T-helper 1 cell treated with Interleukin-12 subunit alpha and Interleukin-12 subunit beta and Interleukin-4 antibody, amounts not matched to agents 30 μg/mL and 1 μg/mL, for 36 hours (primary cell): ENCODE measurements around the gene GP2.

Experiments used
- H3K27ac Mint-ChIP-seq: one replicate; pipeline ENCODE4 v1.8.0; 2021; ENCODE audit warnings: mild to moderate bottlenecking, mixed read lengths
- H3K27me3 Mint-ChIP-seq: one replicate; pipeline ENCODE4 v1.8.0; 2021; ENCODE audit warnings: low read depth, mixed read lengths
- H3K36me3 Mint-ChIP-seq: one replicate; pipeline ENCODE4 v1.8.0; 2021; ENCODE audit warnings: low read depth, mixed read lengths
- H3K4me1 Mint-ChIP-seq: one replicate; pipeline ENCODE4 v1.8.0; 2021; ENCODE audit warnings: low read depth, mixed read lengths
- H3K4me3 Mint-ChIP-seq: one replicate; pipeline ENCODE4 v1.8.0; 2021; ENCODE audit warnings: mild to moderate bottlenecking, moderate library complexity, mixed read lengths
- H3K9me3 Mint-ChIP-seq: one replicate; pipeline ENCODE4 v1.8.0; 2021; ENCODE audit warnings: mixed read lengths

The GP2 gene

DNA sequence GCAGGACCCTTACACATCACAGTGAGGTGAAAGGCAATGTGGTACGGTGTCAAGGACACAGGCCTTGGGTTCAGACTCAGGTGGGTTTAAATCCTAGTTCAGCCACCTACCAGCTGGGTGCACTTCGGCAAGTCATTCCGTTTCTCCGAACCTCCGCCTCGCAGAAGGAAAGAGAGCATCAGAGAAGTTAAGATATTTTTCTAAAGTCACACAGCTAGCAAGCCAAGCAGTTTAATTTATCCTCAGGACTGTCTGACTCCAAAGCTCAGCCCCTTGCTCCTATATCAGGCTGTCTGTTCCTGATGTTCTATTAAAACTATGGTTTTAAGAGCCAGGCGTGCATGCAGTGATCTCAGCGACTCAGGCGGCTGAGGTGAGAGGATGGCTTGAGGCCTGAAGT, 65.1 kb downstream of the GP2 start:
- H3K27me3 Mint-ChIP-seq, result no peaks in the 10 kb centered on the region
- no peaks in the 10 kb centered on the region for H3K36me3 Mint-ChIP-seq
- no peaks in the 10 kb centered on the region for H3K4me1 Mint-ChIP-seq
- H3K4me3 Mint-ChIP-seq, result no peak overlapping the region
- H3K9me3 Mint-ChIP-seq, result no peaks in the 10 kb centered on the region
- no peak overlapping the region for H3K27ac Mint-ChIP-seq

DNA sequence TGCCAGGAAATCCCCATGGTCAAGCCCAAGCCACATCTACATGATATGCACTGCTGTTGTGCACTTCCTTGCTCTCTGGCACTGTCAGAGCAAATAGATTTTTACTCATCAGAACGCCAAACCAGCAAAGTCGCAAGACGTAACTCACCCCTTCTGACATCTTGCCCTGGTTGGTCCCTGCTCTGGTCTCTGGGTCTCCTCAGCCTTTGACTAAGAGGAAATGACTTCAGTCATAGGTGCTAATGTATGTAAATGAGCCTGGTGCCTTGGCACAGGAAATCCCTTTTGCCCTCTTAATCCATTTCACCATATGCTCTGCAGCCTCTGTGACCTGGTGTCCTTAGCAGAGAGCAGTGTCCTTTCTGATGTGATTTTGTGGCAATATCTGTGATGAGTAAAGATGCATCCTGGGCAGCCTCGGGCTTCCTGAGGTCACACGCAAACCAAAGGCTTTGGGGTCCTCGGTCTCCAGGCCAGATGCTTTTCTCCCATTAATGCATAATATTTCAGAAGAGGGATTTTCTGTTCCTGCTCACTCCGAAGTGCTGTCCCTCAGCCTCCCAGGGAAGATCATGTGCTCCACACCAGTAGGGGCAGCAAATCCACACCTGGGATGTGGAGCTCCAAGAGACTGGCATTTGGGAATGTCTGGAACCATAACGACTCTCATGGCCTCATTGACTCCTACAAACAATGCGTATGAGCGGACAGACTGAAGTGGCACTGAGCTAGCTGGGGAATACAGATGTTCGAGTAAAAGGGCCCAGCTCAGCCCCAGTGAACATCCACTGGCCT, 66.9 kb downstream of the GP2 start:
- no peaks in the 10 kb centered on the region for H3K36me3 Mint-ChIP-seq
- no peaks in the 10 kb centered on the region for H3K27me3 Mint-ChIP-seq
- H3K9me3 Mint-ChIP-seq, result no peaks in the 10 kb centered on the region
- H3K4me1 Mint-ChIP-seq, result no peaks in the 10 kb centered on the region
- H3K4me3 Mint-ChIP-seq, result no peak overlapping the region
- H3K27ac Mint-ChIP-seq, result no peak overlapping the region
